HepG2 (cell line): ENCODE data around the gene ANGPTL2. TPM values are rescaled to one million over a fixed set of nuclear protein-coding genes. Genes with fewer than 3 reads are reported as not detected.

Source experiments
- ATAC-seq: fragments of 200-7000 bp; cut with Tn5 transposase; 3 replicates; pipeline ENCODE4 v1.9.1; 2020; ENCODE audit warnings: mild to moderate bottlenecking, moderate library complexity
- BruUV-seq: library from RNA; stranded (reverse); fragments of 400-500 nt; replicated peaks from 2 replicates; lab custom pipeline; 2021; lab: Mats Ljungman, UMichigan
- CTCF ChIA-PET: fragments of 300-600 bp; formaldehyde crosslinking; extraction: SDS; loops from one replicate; lab custom pipeline; 2021; ENCODE audit warnings: low total read pairs, inconsistent platforms, low intra/inter-chr PET ratio; lab: Yijun Ruan, JAX
- POLR2A ChIA-PET: fragments of 350-600 bp; sonication (Branson Sonifier 250); formaldehyde crosslinking; loops from one replicate; lab custom pipeline; 2020; ENCODE audit warnings: antibody characterized with exemption, inconsistent platforms; lab: Yijun Ruan, JAX
- DNase-seq: peaks from one replicate; pipeline ENCODE4 v3.0.0-alpha.2; 2015; ENCODE audit warnings: low spot score
- FAIRE-seq: peaks from 3 replicates; lab custom pipeline; 2011; peaks lifted over from hg19 to GRCh38; lab: Jason Lieb, UNC
- H2AFZ ChIP-seq: one replicate; pipeline ENCODE4 v1.6.1; 2011; ENCODE audit warnings: low read length, inconsistent platforms
- H3K27ac ChIP-seq: fragments of 300-600 bp; 3 replicates; pipeline ENCODE4 v1.8.0; 2011; ENCODE audit warnings: mixed run types, mild to moderate bottlenecking, mixed read lengths, low read length, inconsistent platforms; ENCODE audit not compliant: insufficient read depth; ENCODE audit errors: extremely low read length
- H3K27me3 ChIP-seq, 2 experiments: fragments of 200-600 bp in 1 of 2; 2 replicates in 1 of 2; 3 replicates in 1 of 2; pipeline versions ENCODE4 v1.6.0 to v1.8.0; 2011; ENCODE audit warnings: low read length in 2 of 2, mild to moderate bottlenecking in 2 of 2, moderate library complexity in 2 of 2, inconsistent platforms in 1 of 2; ENCODE audit not compliant: insufficient read depth in 2 of 2, control insufficient read depth in 1 of 2
- H3K36me3 ChIP-seq, 2 experiments: fragments of 200-600 bp in 1 of 2; replicated peaks in 1 of 2; 2 replicates in 1 of 2; 3 replicates in 1 of 2; pipeline versions ENCODE4 v1.5.1 to v1.8.0; 2011; ENCODE audit warnings: low read length in 2 of 2, inconsistent platforms in 1 of 2; ENCODE audit not compliant: insufficient read depth in 2 of 2, control insufficient read depth in 1 of 2
- H3K4me1 ChIP-seq: 2 replicates; pipeline ENCODE4 v1.5.1; 2012; ENCODE audit warnings: low read length, inconsistent platforms; ENCODE audit not compliant: insufficient read depth
- H3K4me2 ChIP-seq: 2 replicates; pipeline ENCODE4 v1.6.0; 2011; ENCODE audit warnings: low read depth, low read length, inconsistent platforms
- H3K4me3 ChIP-seq, 3 experiments: fragments of 200-600 bp in 1 of 3; sonication (generic), shearing (Covaris generic) in 1 of 3; replicated peaks in 1 of 3; 2 replicates each; pipeline ENCODE4 v1.5.1; 2011 to 2016; ENCODE audit warnings: low read length in 3 of 3, inconsistent platforms in 2 of 3, low read depth in 2 of 3, mild to moderate bottlenecking in 2 of 3, control low read depth in 1 of 3, mixed read lengths in 1 of 3; ENCODE audit not compliant: insufficient read depth in 1 of 3
- H3K79me2 ChIP-seq: one replicate; pipeline ENCODE4 v1.6.1; 2011; ENCODE audit warnings: low read length, inconsistent platforms; ENCODE audit not compliant: insufficient read depth
- H3K9ac ChIP-seq: 2 replicates; pipeline ENCODE4 v1.6.0; 2011; ENCODE audit warnings: mild to moderate bottlenecking, low read depth, low read length, inconsistent platforms; ENCODE audit not compliant: insufficient read depth
- H3K9me3 ChIP-seq: 2 replicates; pipeline ENCODE4 v1.5.1; 2012; ENCODE audit warnings: mild to moderate bottlenecking, low read length
- H4K20me1 ChIP-seq: 2 replicates; pipeline ENCODE4 v1.6.0; 2011; ENCODE audit warnings: inconsistent platforms, mild to moderate bottlenecking, low read length, moderate library complexity; ENCODE audit not compliant: insufficient read depth
- ARID5B ChIP-seq: IDR thresholded peaks from 2 replicates; pipeline ENCODE4 v1.4.0; 2020; ENCODE audit warnings: mild to moderate bottlenecking, missing genetic modification reagents
- FOXA1 ChIP-seq, 2 experiments: fragments of 450-650 bp in 1 of 2; sonication (generic) in 1 of 2; formaldehyde crosslinking in 1 of 2; IDR thresholded peaks; 2 replicates each; pipeline versions ENCODE4 v1.4.0 to v1.6.1; 2016 to 2020; ENCODE audit warnings: missing genetic modification reagents in 1 of 2
- HNF1A ChIP-seq, 2 experiments: sonication (generic) in 1 of 2; formaldehyde crosslinking in 1 of 2; IDR thresholded peaks; 2 replicates each; pipeline versions ENCODE4 v1.4.0 to v1.6.1; 2016 to 2020; ENCODE audit warnings: borderline replicate concordance in 1 of 2, low read depth in 1 of 2, mild to moderate bottlenecking in 1 of 2, missing genetic modification reagents in 1 of 2
- HNRNPL ChIP-seq: fragments of 200-400 bp; formaldehyde crosslinking; IDR thresholded peaks from 2 replicates; pipeline ENCODE4 v1.6.1; 2017; ENCODE audit warnings: mild to moderate bottlenecking, low read depth, low read length
- SAP130 ChIP-seq: IDR thresholded peaks from 2 replicates; pipeline ENCODE4 v1.6.1; 2016; ENCODE audit warnings: low read depth
- ZNF687 ChIP-seq: sonication (generic); formaldehyde crosslinking; IDR thresholded peaks from 2 replicates; pipeline ENCODE4 v1.5.1; 2020; ENCODE audit warnings: mild to moderate bottlenecking, missing genetic modification reagents, moderate library complexity
- ZNF766 ChIP-seq: sonication (generic); formaldehyde crosslinking; IDR thresholded peaks from 2 replicates; pipeline ENCODE4 v1.5.0; 2020; ENCODE audit warnings: missing genetic modification reagents, borderline replicate concordance
- WGBS: methylation state at CpG from one replicate; pipeline ENCODE4 v1.1.6; 2017; ENCODE audit warnings: low lambda C conversion rate; 5-methylcytosine and 5-hydroxymethylcytosine counted together
- in situ Hi-C: cut with HindIII; loops from 2 replicates; pipeline ENCODE4 v1.10.0; 2017; ENCODE audit warnings: low pct_unique_long_range_greater_than_20kb; ENCODE audit not compliant: extremely low pct_ligation_motif_present
- intact Hi-C: fragments of 100-400 bp; cut with micrococcal nuclease; formaldehyde crosslinking; loops from one replicate; pipeline ENCODE4 v1.10.0; 2022; ENCODE audit not compliant: unreplicated experiment
- polyA plus RNA-seq, 8 experiments: library from polyadenylated mRNA; depleted of rRNA in 3 of 8; stranded (reverse) in 7 of 8; unstranded in 1 of 8; fragments of >200 nt; fragmentation: Illumina TruSeq in 4 of 8; extraction: Trizol in 4 of 8; gene quantifications; 2 replicates each; pipeline versions ENCODE4 v1.2.1 to v1.2.3, GENCODE V29; 2011 to 2016; ENCODE audit warnings: low read depth in 4 of 8, missing spikeins in 1 of 8, mixed read lengths in 1 of 8; ENCODE audit not compliant: insufficient read depth in 1 of 8
- total RNA-seq, 5 experiments: library from RNA; depleted of rRNA; stranded (reverse); fragments of >200 nt; fragmentation: Illumina TruSeq; extraction: Trizol; gene quantifications; 2 replicates each; pipeline ENCODE4 v1.2.3, GENCODE V29; 2016; ENCODE audit warnings: low read depth in 1 of 5

Gene ANGPTL2
- total and polyA plus RNA-seq, 2 of the 13 experiments (the other 11 are each of a cell fraction or from before 2014, with no cell fraction given) = 0.91 to 21.0 TPM

- H3K4me1 ChIP-seq = peaks cover 57% of the 10 kb centered on the region
- CTCF ChIA-PET = no interaction called here
- DNase-seq (no peak), FAIRE-seq (peak; percentile 37), ATAC-seq (peak; percentile 72)
- no TSS peak for BruUV-seq
- H3K27me3 ChIP-seq = no peaks in the 10 kb centered on the region; a peak in 1 of 5 replicates
- peak overlapping the region in 1 of 3 experiments; percentile 30; a peak in 1 of 6 replicates for H3K4me3 ChIP-seq
- H3K4me2 ChIP-seq = peak overlapping the region; percentile 60
- no peaks in the 10 kb centered on the region for H3K79me2 ChIP-seq
- H4K20me1 ChIP-seq = no peaks in the 10 kb centered on the region
- H2AFZ ChIP-seq = no peak overlapping the region
- H3K9me3 ChIP-seq = no peaks in the 10 kb centered on the region
- H3K36me3 ChIP-seq = no peaks in the 10 kb centered on the region
- 27% methylated on average over 11 of the region's 15 CpGs for WGBS
- no peak overlapping the region for H3K9ac ChIP-seq
- intact Hi-C loops = loop anchor here (2.0 kb wide), 1 partner anchor 66 kb away; no protein-coding TSS in a partner anchor
- H3K27ac ChIP-seq = no peak overlapping the region
- POLR2A ChIA-PET = interaction anchor here (1.6 kb wide), 1 partner anchor 10 kb away, joined by 7 read pairs; the partner anchor contains the start of gene ANGPTL2
- in situ Hi-C loops = no loop called here
- TF ChIP-seq HNF1A (IDR thresholded peaks at IDR 0.05; ENCODE audit: low read depth) (no peak), HNF1A (CRISPR knock-in tag; IDR thresholded peaks at IDR 0.05; ENCODE audit: borderline replicate concordance) (no peak), ZNF687 (CRISPR knock-in tag) (peak; percentile 42; the same call in 1 of the 2 replicates), ZNF766 (CRISPR knock-in tag) (no peak), ARID5B (CRISPR knock-in tag) (0 out of 2 replicates have a peak, but pooled peaks have one; percentile 8), HNRNPL (0 out of 2 replicates have a peak, but pooled peaks have one; percentile 29), SAP130 (CRISPR knock-in tag) (0 out of 2 replicates have a peak, but pooled peaks have one; percentile 23), FOXA1 (IDR thresholded peaks at IDR 0.05) (no peak), FOXA1 (CRISPR knock-in tag; IDR thresholded peaks at IDR 0.05) (peak; percentile 41; the same call in 1 of the 2 replicates)
Observed at GRCh38 chr9:127132921-127133647, 10.6 kb upstream of the ANGPTL2 start.
